NK-92 (cell line): Measurements from ENCODE around the gene SECISBP2.

Experiments
- DNase-seq: peaks from one replicate; lab custom pipeline; 2025; ENCODE audit not compliant: unreplicated experiment; lab: John Stamatoyannopoulos, UW

SECISBP2 gene

DNA sequence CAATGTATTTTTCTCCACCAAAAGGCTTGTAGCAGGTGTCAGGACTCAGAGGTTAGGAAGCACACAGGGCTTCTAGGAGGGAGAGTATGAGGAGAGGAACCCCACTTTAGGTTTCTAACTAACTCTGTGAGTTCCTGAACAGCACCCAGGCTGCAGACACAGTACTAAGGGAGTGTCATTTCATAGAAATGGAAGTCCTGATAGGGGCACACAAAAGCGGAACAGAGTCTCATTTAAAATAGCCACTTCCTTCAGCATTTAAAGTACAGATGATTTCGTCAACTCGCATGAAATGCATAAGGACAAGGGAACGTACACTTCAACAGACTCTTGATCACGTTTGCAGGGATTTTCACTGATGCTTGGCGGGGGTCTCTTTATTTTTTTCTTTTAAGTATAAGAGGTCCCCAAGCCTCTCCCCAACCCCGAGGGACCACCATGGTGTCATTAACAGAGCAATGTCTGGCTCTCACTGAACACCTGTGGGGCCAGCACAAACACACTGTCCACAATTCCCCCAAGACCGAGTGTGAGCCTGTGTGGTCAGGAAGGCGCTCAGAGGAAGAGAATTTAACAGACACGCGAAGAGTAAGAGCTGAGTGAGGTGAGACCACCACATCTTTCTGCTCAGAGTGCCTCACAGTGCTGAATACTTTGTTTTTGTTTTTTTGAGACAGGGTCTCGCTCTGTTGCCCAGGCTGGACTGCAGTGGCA lies 82.3 kb downstream of the SECISBP2 start:
- DNase-seq: no peak

DNA sequence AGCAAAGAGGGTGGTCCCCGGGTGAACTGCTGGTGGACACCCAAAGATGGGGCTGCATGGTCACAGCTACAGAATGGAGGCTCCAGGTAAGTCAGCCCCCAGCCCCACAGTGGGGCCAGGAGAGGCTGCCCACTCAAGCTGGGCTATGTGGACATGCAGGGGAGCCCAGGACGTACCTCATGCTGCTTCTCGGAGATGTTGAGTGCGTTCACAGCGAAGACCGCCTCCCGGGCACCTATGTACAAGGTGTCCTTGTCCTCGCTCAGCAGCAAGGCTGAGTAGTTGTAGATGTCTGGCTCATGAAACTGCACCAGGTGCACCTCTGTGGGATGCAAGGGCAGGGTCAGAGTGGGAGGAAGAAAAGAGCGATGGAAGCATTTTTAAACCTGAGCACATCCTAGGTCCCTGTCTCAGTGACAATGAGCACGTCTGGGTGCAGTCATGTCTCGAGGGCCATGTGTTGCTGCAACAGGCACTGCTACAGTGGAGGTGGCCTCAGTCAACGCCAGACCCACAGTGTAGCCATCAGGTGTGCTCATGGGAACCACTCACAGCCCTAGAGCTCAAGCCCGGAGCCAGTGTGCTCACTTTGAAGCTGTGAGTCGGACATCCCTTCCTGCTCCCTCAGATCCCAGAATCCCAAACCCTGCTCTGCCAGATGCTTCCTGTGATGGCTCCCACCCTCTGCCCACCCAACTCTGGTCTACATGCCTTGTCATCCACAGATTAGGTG lies 84.6 kb downstream of the SECISBP2 start:
- no peak for DNase-seq

DNA sequence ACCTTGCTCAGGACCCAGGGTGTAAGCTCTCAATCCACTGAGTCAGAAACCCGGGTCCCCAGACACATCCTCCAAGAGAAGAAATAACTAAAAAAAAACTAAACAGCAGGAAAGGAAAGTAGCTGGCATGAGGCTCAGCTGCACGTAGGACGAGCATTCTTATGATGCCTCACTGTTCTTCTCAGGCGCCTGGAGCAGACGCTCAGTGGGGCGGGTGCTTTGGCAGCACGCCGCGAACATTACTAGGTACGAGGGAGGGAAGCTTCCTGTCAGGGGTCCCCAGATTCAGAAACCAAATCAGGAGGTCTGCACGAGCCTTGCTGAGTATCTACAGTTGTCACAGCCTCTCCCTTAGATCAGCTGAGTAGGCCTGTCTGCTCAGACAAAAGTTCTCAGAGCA lies 85.8 kb downstream of the SECISBP2 start:
- no peak for DNase-seq

DNA sequence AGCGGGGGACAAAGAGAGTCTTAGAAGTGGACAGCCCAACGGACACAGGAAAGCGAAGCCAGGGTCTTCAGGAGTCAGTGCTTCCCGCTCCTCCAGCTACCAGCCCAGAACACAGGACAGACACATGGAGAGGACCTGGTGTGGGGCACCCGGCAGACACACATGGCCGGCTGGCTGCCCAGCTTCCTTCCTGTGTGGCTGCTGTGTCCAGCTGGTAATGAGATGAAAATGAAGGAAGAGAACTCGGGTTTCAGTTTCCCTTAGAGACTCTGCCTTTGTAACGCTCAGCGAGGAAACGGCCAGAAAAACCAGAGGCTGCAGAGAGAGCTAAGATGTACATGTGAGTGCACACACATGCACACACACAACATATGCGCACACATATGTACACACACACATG lies 87.5 kb downstream of the SECISBP2 start:
- DNase-seq: no peak

DNA sequence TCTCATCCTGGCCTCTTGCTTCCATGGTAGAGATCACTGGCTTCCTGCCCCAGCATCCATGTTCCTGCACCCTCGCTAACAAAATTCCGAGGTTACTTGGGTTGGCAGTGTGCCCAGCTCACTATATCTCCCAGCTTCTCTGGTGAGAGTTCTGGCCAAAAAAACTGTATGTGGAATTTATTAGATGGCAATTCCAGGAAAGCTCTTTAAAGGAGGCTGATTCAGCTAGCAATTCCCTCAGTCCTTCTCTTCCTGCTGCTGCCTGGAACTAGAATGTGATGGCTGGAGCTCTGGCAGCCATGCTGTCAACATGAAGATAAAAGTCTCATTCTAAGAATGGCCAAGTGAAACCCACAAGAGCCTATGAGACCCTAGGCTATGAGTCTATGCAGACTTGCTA lies 88.8 kb downstream of the SECISBP2 start:
- DNase-seq: no peak

DNA sequence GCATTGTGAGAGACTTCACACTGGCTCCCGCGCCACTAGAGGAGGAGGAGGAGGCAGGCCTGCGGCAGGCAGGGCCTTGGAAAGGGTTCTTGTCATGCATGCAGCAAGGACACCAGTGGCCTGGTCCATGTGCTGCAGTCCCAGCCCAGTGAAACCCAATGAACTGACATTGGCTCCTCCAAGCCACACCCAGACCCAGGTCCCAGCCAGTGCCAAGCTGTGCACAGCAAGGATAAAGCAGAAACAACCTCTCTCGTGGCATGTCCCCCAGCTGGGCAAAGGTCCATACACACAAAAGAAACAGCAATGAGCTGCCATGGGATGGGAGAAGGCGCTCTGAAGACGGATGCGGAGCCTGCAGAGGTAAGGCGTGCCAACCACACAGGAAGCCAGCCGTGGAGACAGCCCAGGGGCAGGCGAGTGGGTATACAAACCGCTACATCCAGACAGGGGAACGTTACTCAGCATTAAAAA lies 90.4 kb downstream of the SECISBP2 start:
- no peak for DNase-seq
